ENCODE results near the gene UBE2U.

DNA sequence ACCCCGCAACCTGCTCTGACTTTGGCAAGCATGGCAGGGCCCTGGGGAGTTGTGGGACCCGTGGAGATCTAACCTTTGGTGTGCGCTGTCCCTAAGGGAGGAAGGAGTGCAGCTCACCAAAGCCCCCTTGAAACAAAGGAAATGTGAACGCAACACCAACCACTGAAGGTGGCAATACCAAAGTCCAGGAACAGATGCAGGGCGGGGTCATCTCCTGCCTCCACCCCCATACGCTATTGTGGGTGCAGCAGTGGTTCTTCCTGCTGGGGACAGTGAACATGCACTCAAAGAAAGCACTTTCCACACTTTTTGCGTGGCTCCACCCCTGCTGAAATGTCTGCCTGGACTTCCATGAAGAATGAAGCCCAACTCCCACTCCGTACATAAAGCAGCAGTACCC is 93.0 kb downstream of the UBE2U start:
- no peak for TF ChIP-seq CTCF (optimal IDR thresholded peaks at IDR 0.05 in 1 of 3, IDR thresholded peaks at IDR 0.05 in 1 of 3, conservative IDR thresholded peaks at IDR 0.05 in 1 of 3; ENCODE audit: extremely low read depth in 1 of 3, insufficient read depth in 2 of 3, low read length in 3 of 3)
- no peak for TF ChIP-seq EZH2 (IDR thresholded peaks at IDR 0.05; ENCODE audit: low read length)

Measured in keratinocyte (primary cell).